Activated T-cell treated with anti-CD3 and anti-CD28 coated beads, Interleukin-2, amount 50 U/mL, for 24 hours (primary cell): ENCODE results near the gene COPZ1.
"Not testable (repeated sequence)": the region's sequence is repeated elsewhere in the genome, so short reads cannot be mapped to it uniquely, and the experiment has no call there.

Source experiments
- DNase-seq: peaks from one replicate; pipeline ENCODE4 v3.0.0-alpha.2; 2020
- H3K27ac Mint-ChIP-seq: 2 replicates; pipeline ENCODE4 v1.8.0; 2020; ENCODE audit warnings: mild to moderate bottlenecking, mixed read lengths
- H3K27me3 Mint-ChIP-seq: 2 replicates; pipeline ENCODE4 v1.8.0; 2020; ENCODE audit warnings: mixed read lengths
- H3K36me3 Mint-ChIP-seq: 2 replicates; pipeline ENCODE4 v1.8.0; 2020; ENCODE audit warnings: low read depth, mixed read lengths
- H3K4me1 Mint-ChIP-seq: 2 replicates; pipeline ENCODE4 v1.8.0; 2020; ENCODE audit warnings: low read depth, mixed read lengths
- H3K4me3 Mint-ChIP-seq: 2 replicates; pipeline ENCODE4 v1.8.0; 2020; ENCODE audit warnings: mild to moderate bottlenecking, moderate library complexity, mixed read lengths
- H3K9me3 Mint-ChIP-seq: 2 replicates; pipeline ENCODE4 v1.8.0; 2020; ENCODE audit warnings: mixed read lengths

COPZ1 gene

DNA sequence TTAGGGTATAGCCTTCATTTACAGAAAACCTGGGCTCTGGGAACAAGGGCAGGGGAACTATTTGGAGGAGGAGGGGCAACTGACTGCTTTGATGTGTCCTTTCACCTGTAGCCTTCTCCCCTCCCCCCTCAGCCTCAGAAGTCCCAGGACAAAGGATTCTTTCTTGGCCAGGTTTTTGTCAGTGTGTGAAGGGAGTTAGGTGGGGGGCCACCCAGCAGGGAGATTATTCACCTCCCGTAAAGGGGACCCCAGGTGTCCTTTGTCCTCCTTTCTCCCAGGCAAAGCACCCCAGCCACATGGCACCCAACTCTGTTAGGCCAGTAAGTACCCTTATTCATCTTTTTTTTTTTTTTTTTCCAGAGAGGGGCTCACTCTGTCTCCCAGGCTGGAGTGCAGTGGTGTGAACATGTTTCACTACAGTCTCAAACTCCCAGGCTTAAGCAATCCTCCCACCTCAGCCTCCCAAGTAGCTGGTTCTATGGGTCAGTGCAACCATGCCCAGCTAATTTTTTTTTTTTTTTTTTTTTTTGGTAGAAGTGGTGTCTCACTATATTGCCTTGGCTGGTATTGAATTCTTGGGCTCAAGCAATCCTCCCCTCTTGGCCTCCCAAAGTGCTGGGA lies 23.4 kb upstream of the COPZ1 start:
- Mint-ChIP-seq H3K36me3 (no peaks in the 10 kb centered on the region), H3K4me3 (no peak overlapping the region), H3K27ac (no peak overlapping the region), H3K4me1 (peaks cover 25% of the 10 kb centered on the region), H3K9me3 (no peaks in the 10 kb centered on the region), H3K27me3 (peaks cover 61% of the 10 kb centered on the region)
- DNase-seq, result no peak

- H3K4me3 Mint-ChIP-seq, result no peak overlapping the region
- DNase-seq, result no peak
- no peak overlapping the region for H3K27ac Mint-ChIP-seq
- peaks cover 64% of the 10 kb centered on the region for H3K27me3 Mint-ChIP-seq
- no peaks in the 10 kb centered on the region for H3K36me3 Mint-ChIP-seq
- no peaks in the 10 kb centered on the region for H3K9me3 Mint-ChIP-seq
- H3K4me1 Mint-ChIP-seq, result peaks cover 29% of the 10 kb centered on the region
Measured at GRCh38 chr12:54303640-54304039, 21.3 kb upstream of the COPZ1 start.

GRCh38 chr12:54304187-54304810 lies 20.6 kb upstream of the COPZ1 start:
- Mint-ChIP-seq H3K27me3 (peaks cover 58% of the 10 kb centered on the region), H3K27ac (no peak overlapping the region), H3K4me3 (no peak overlapping the region), H3K4me1 (peaks cover 29% of the 10 kb centered on the region), H3K9me3 (no peaks in the 10 kb centered on the region), H3K36me3 (no peaks in the 10 kb centered on the region)
- DNase-seq, result no peak

DNA sequence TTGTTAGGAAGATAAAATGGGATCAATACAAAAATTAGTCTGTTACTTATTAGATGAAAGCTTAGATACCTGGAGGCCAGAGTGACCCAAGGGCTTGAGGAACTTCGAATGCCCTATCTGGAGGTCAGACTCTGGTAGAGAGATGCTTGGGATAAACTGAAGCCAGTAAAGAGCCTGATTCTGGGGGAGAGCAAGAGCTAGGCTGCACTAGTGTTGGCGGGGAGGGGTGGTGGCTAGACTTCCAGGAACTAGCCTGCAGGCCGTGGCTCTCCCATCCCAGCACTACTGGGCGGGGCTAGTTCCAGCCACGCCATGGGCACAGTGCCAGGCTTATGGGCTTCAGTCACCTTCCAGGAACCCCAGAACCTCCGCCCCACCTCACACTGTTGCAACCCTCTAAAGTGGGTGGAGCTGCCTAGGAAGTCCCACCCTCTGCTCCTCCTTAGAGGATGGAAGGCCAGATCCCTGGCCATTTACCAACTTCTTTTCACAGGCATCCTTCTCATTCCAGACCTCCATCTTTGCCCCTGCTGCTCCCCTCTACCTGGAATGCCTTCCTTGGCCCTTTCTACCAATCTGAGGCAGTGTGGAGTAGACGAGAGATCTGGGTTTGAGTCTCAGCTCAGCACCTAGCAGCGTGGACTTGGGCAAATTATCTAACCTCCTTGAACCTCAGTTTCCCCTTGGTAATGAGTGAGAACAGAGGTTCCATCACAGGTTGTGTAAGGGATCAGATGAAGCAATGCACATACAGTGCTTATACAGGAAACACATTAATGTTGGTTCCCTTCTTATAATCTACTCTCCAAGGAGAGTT lies 17.8 kb upstream of the COPZ1 start:
- Mint-ChIP-seq H3K9me3 (no peaks in the 10 kb centered on the region), H3K4me3 (no peak overlapping the region), H3K4me1 (peaks cover 18% of the 10 kb centered on the region), H3K27me3 (peaks cover 29% of the 10 kb centered on the region), H3K36me3 (no peaks in the 10 kb centered on the region), H3K27ac (no peak overlapping the region)
- DNase-seq, result peak; percentile 48

GRCh38 chr12:54311051-54311450 lies 13.9 kb upstream of the COPZ1 start:
- no peak for DNase-seq
- Mint-ChIP-seq H3K27ac (no peak overlapping the region), H3K4me3 (no peak overlapping the region), H3K4me1 (peaks cover 9% of the 10 kb centered on the region), H3K27me3 (peaks cover 2% of the 10 kb centered on the region), H3K36me3 (no peaks in the 10 kb centered on the region), H3K9me3 (no peaks in the 10 kb centered on the region)

DNA sequence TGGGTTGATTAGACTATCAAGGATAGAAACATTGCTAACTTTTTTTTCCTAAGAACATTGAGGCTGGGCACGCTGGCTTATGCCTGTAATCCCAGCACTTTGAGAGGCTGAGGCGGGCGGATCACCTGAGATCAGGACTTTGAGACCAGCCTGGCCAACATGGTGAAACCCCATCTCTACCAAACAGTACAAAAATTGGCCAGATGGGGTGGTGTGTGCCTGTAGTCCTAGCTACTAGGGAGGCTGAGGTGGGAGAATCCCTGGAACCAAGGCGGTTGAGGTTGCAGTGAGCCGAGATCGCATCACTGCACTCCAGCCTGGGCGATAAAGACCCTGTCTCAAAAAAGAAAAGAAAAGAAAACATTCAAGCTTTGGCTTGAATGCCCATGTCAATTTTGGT lies 12.6 kb upstream of the COPZ1 start:
- H3K27me3 Mint-ChIP-seq, H3K36me3 Mint-ChIP-seq: not testable (repeated sequence)

GRCh38 chr12:54321363-54321762 lies 3.6 kb upstream of the COPZ1 start:
- H3K4me1 Mint-ChIP-seq, result peaks cover 12% of the 10 kb centered on the region
- no peak overlapping the region for H3K4me3 Mint-ChIP-seq
- no peaks in the 10 kb centered on the region for H3K9me3 Mint-ChIP-seq
- no peak overlapping the region for H3K27ac Mint-ChIP-seq
- H3K27me3 Mint-ChIP-seq, result no peaks in the 10 kb centered on the region
- DNase-seq, result no peak
- peaks cover 8% of the 10 kb centered on the region for H3K36me3 Mint-ChIP-seq

More for the DNA sequence above, 12.6 kb upstream of the COPZ1 start:
- not testable (repeated sequence) for H3K4me3 Mint-ChIP-seq, H3K27ac Mint-ChIP-seq, H3K4me1 Mint-ChIP-seq, DNase-seq, H3K9me3 Mint-ChIP-seq

- peaks cover 45% of the 10 kb centered on the region for H3K4me1 Mint-ChIP-seq
- H3K27me3 Mint-ChIP-seq, result not testable (repeated sequence)
Measured at GRCh38 chr12:54325442-54326109, 645 bp downstream of the COPZ1 start.

GRCh38 chr12:54328595-54329337 lies 3.8 kb downstream of the COPZ1 start:
- H3K4me1 Mint-ChIP-seq, result peaks cover 67% of the 10 kb centered on the region
- no peak overlapping the region for H3K4me3 Mint-ChIP-seq

More at GRCh38 chr12:54325442-54326109, 645 bp downstream of the COPZ1 start:
- H3K4me3 Mint-ChIP-seq, result peak overlapping the region; percentile 99
- peak overlapping the region; percentile 96 for H3K27ac Mint-ChIP-seq
- peaks cover 26% of the 10 kb centered on the region for H3K36me3 Mint-ChIP-seq
- DNase-seq, H3K9me3 Mint-ChIP-seq: not testable (repeated sequence)

DNA sequence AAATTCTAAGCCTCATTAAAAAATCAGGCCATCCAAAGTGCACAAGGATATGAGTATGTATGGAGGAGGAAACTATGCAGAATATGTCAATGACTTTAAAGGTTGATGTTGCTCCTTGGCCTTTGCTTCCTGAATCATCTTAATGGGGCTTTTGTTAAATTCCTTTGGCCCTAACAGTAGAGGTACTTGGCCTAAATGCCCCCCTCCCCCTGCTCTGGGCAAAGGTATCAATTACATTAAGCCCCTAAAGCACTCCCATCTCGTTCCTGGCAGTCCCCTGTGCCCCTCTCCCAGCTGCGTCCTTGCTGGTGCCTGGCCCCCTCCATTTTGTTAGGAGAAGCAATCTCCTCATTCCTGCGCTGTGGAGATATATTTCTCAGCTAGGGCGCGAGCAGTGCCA lies 4.8 kb downstream of the COPZ1 start:
- peak overlapping the region; percentile 73 for H3K27ac Mint-ChIP-seq
- no peaks in the 10 kb centered on the region for H3K27me3 Mint-ChIP-seq
- no peaks in the 10 kb centered on the region for H3K9me3 Mint-ChIP-seq
- H3K4me1 Mint-ChIP-seq, result peaks cover 64% of the 10 kb centered on the region
- H3K36me3 Mint-ChIP-seq, result peaks cover 46% of the 10 kb centered on the region
- DNase-seq, result no peak
- H3K4me3 Mint-ChIP-seq, result no peak overlapping the region

More at GRCh38 chr12:54328595-54329337, 3.8 kb downstream of the COPZ1 start:
- no peak for DNase-seq
- Mint-ChIP-seq H3K27me3 (no peaks in the 10 kb centered on the region), H3K36me3 (peaks cover 44% of the 10 kb centered on the region), H3K27ac (peak overlapping the region; percentile 73), H3K9me3 (no peaks in the 10 kb centered on the region)

- Mint-ChIP-seq H3K9me3 (no peaks in the 10 kb centered on the region), H3K4me3 (no peak overlapping the region), H3K27ac (peak overlapping the region; percentile 78), H3K4me1 (peaks cover 60% of the 10 kb centered on the region), H3K27me3 (no peaks in the 10 kb centered on the region), H3K36me3 (peaks cover 44% of the 10 kb centered on the region)
- DNase-seq, result no peak
Measured at GRCh38 chr12:54330442-54330841, 5.5 kb downstream of the COPZ1 start.

- Mint-ChIP-seq H3K9me3 (no peaks in the 10 kb centered on the region), H3K27me3 (no peaks in the 10 kb centered on the region), H3K4me1 (peaks cover 58% of the 10 kb centered on the region), H3K27ac (peak overlapping the region; percentile 72), H3K36me3 (peaks cover 46% of the 10 kb centered on the region), H3K4me3 (no peak overlapping the region)
- no peak for DNase-seq
Measured at GRCh38 chr12:54331461-54331860, 6.5 kb downstream of the COPZ1 start.

DNA sequence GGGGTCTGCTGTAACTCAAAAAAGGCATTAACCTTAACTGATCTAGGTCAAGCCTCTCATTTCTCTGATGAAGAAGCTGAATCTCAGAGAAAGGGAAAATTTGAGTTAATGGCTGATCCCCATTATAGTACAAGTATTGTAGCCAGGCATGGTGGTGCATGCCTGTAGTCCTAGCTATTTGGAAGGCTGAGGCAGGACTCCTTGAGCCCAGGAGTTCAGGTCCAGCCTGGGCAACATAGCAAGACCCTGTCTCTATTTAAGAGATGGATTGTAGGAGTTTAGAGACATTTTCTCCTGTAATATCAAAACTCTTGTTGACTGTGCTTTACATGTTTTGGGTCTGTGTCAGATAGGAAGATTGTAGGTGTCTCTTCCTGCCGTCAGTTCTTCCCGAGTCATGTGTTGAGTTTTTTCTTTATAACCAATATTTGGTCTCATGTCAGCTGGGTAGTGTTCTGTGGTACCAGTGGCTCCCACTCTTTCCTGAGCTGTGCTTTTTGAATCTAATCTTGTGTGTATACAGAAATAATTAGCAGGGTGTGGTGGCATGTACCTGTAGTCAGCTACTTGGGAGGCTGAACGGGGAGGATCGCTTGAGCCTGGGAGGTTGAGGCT lies 8.6 kb downstream of the COPZ1 start:
- H3K27ac Mint-ChIP-seq, result peak overlapping the region; percentile 26
- H3K27me3 Mint-ChIP-seq, result no peaks in the 10 kb centered on the region
- DNase-seq, result no peak
- no peaks in the 10 kb centered on the region for H3K9me3 Mint-ChIP-seq
- peaks cover 56% of the 10 kb centered on the region for H3K4me1 Mint-ChIP-seq
- no peak overlapping the region for H3K4me3 Mint-ChIP-seq
- peaks cover 55% of the 10 kb centered on the region for H3K36me3 Mint-ChIP-seq
